Adrenal gland (tissue), 12 donors: ENCODE measurements around the gene GLRA2. TPM values are rescaled to one million over a fixed set of nuclear protein-coding genes. Genes with fewer than 3 reads are reported as not detected.

ENCODE experiments used
- DNase-seq, 7 donors: peaks; one replicate each; pipeline ENCODE4 v3.0.0-alpha.2; 2019 to 2020
- H3K27ac ChIP-seq, 5 donors: fragments of 200-600 bp; sonication (generic) in 4 of 5; 1 replicate in 3 of 5; 2 replicates in 2 of 5; pipeline versions ENCODE4 v1.5.1 to v1.8.0; 2016 to 2020; ENCODE audit warnings: mild to moderate bottlenecking in 1 of 5
- H3K27me3 ChIP-seq: fragments of 200-600 bp; 2 replicates; pipeline ENCODE4 v1.8.0; 2021
- H3K36me3 ChIP-seq, 2 donors: fragments of 200-600 bp; replicated peaks in 1 of 2; 1 replicate in 1 of 2; 2 replicates in 1 of 2; pipeline versions ENCODE4 v1.5.1 to v1.8.0; 2018 to 2022
- H3K4me1 ChIP-seq, 2 donors: fragments of 200-600 bp; replicated peaks in 1 of 2; 1 replicate in 1 of 2; 2 replicates in 1 of 2; pipeline versions ENCODE4 v1.5.1 to v1.8.0; 2018 to 2021
- H3K4me3 ChIP-seq, 4 donors: fragments of 200-600 bp; sonication (generic) in 3 of 4; one replicate each; pipeline ENCODE4 v1.5.1; 2016 to 2018
- H3K9me3 ChIP-seq, 3 donors: fragments of 200-600 bp; sonication (generic) in 1 of 3; replicated peaks in 1 of 3; 1 replicate in 2 of 3; 2 replicates in 1 of 3; pipeline versions ENCODE4 v1.5.1 to v1.8.0; 2016 to 2021
- CTCF ChIP-seq, 6 experiments: fragments of 450-650 bp in 4 of 6; fragments of 200-600 bp in 2 of 6; sonication (generic) in 1 of 6; IDR thresholded peaks; 1 replicate in 5 of 6; 2 replicates in 1 of 6; pipeline versions ENCODE4 v1.5.1 to v1.8.0; 2016 to 2021; ENCODE audit warnings: antibody characterized with exemption in 6 of 6, mild to moderate bottlenecking in 2 of 6, moderate library complexity in 1 of 6
- POLR2A ChIP-seq, 2 donors: fragments of 450-650 bp; IDR thresholded peaks; one replicate each; pipeline ENCODE4 v1.6.1; 2017; ENCODE audit warnings: antibody characterized with exemption in 2 of 2, mild to moderate bottlenecking in 2 of 2, moderate library complexity in 1 of 2
- WGBS, 4 donors: extraction: QIAGEN DNeasy Blood & Tissue Kit in 2 of 4; methylation state at CpG; one replicate each; pipeline versions ENCODE4 v1.1.5 to v1.1.7; 2013 to 2017; 5-methylcytosine and 5-hydroxymethylcytosine counted together
- intact Hi-C, 2 donors: fragments of 100-400 bp; cut with DNase I; formaldehyde crosslinking; loops; one replicate each; pipeline versions ENCODE4 v1.14.1 to v1.15.0; 2022 to 2023
- polyA plus RNA-seq, 3 donors: library from polyadenylated mRNA; stranded (reverse); fragments of 200-250 nt in 2 of 3; fragments of 350-450 nt in 1 of 3; fragmentation: Illumina TruSeq in 1 of 3; extraction: RNeasy Lipid Tissue Mini Kit (QIAGEN cat#74804) in 1 of 3; gene quantifications; one replicate each; pipeline ENCODE4 v1.2.3, GENCODE V29; 2013 to 2014
- total RNA-seq, 9 donors: library from RNA; depleted of rRNA in 4 of 9; stranded (reverse); fragments of >200 nt in 4 of 9; fragments of 120-200 nt in 1 of 9; fragmentation: NEBNext Ultra II Directional in 1 of 9; extraction: Animal tissue kit (Norgen Biotek cat#: 25700) in 1 of 9; gene quantifications; one replicate each; pipeline versions ENCODE4 v1.1.0 to v1.2.4, GENCODE V29; 2013 to 2023
- donor health status: healthy with polysubstance abuse.
- donor health status: Bipolar disorder and iron deficiency.
- donor health status: DM: yes; HTN: yes; CAD: no.
- donor health status: DM: no; HTN: no; CAD: no.
- donor health status: DM: no; HTN: no; CAD: no.
- donor health status: DM: yes; HTN: yes; CAD: no.

The GLRA2 gene
- total and polyA plus RNA-seq, 12 donors: 0.34 TPM; not detected in 11

GRCh38 chrX:14718403-14718802, 189.1 kb downstream of the GLRA2 start:
- Histone ChIP-seq H3K4me1 (no peaks in the 10 kb centered on the region), H3K27ac (no peak overlapping the region), H3K27me3 (peaks cover 3% of the 10 kb centered on the region), H3K36me3 (no peaks in the 10 kb centered on the region), H3K4me3 (no peak overlapping the region), H3K9me3 (no peaks in the 10 kb centered on the region)
- intact Hi-C loops: no loop called here
- DNase-seq: no peak
- TF ChIP-seq POLR2A (IDR thresholded peaks at IDR 0.05): no peak
- TF ChIP-seq CTCF (IDR thresholded peaks at IDR 0.05): no peak
- WGBS, 4 donors: 68 to 75% (median 70%) methylated on average over 2 of the region's 2 CpGs

GRCh38 chrX:14729058-14729457, 199.7 kb downstream of the GLRA2 start:
- no peak overlapping the region for H3K4me3 ChIP-seq
- no peaks in the 10 kb centered on the region for H3K27me3 ChIP-seq
- WGBS, 4 donors: 45 to 74% (median 56%) methylated on average over 1 of the region's 1 CpG
- TF ChIP-seq POLR2A (IDR thresholded peaks at IDR 0.05): no peak
- no peak for TF ChIP-seq CTCF (IDR thresholded peaks at IDR 0.05)
- intact Hi-C loops: no loop called here
- H3K4me1 ChIP-seq: no peaks in the 10 kb centered on the region
- no peak overlapping the region for H3K27ac ChIP-seq
- DNase-seq: no peak
- no peaks in the 10 kb centered on the region for H3K36me3 ChIP-seq
- H3K9me3 ChIP-seq: no peaks in the 10 kb centered on the region

GRCh38 chrX:14738643-14739042, 209.3 kb downstream of the GLRA2 start:
- no peaks in the 10 kb centered on the region for H3K9me3 ChIP-seq
- no peaks in the 10 kb centered on the region for H3K36me3 ChIP-seq
- intact Hi-C loops: no loop called here
- DNase-seq: no peak
- no peak overlapping the region for H3K4me3 ChIP-seq
- no peak overlapping the region for H3K27ac ChIP-seq
- no peaks in the 10 kb centered on the region for H3K27me3 ChIP-seq
- H3K4me1 ChIP-seq: no peaks in the 10 kb centered on the region
- WGBS, 4 donors: 76 to 91% (median 82%) methylated on average over 4 of the region's 4 CpGs
- TF ChIP-seq CTCF (IDR thresholded peaks at IDR 0.05): no peak
- no peak for TF ChIP-seq POLR2A (IDR thresholded peaks at IDR 0.05)

GRCh38 chrX:14753441-14753840, 224.1 kb downstream of the GLRA2 start:
- WGBS, 4 donors: 65 to 92% (median 79%) methylated on average over 3 to 4 of the region's 4 CpGs
- Histone ChIP-seq H3K27me3 (peaks cover 7% of the 10 kb centered on the region), H3K27ac (no peak overlapping the region), H3K9me3 (no peaks in the 10 kb centered on the region), H3K4me1 (no peaks in the 10 kb centered on the region), H3K4me3 (no peak overlapping the region), H3K36me3 (no peaks in the 10 kb centered on the region)
- no peak for DNase-seq
- intact Hi-C loops: no loop called here
- TF ChIP-seq POLR2A (IDR thresholded peaks at IDR 0.05) (no peak), CTCF (IDR thresholded peaks at IDR 0.05) (no peak)
